GM19035 (cell line): ENCODE measurements around the gene KCNMA1.

Experiments used
- ATAC-seq: cut with Tn5 transposase; IDR thresholded peaks from one replicate; pipeline ENCODE4 v1.9.1; 2021; ENCODE audit not compliant: unreplicated experiment

Gene KCNMA1

GRCh38 chr10:77383861-77384553 is 253.6 kb downstream of the KCNMA1 start:
- ATAC-seq, result no peak

- ATAC-seq, result no peak
These were observed 255.9 kb downstream of the KCNMA1 start for GRCh38 chr10:77381750-77382149.

- ATAC-seq, result no peak
These were observed 256.9 kb downstream of the KCNMA1 start for GRCh38 chr10:77380723-77381122.

GRCh38 chr10:77380191-77380590 is 257.4 kb downstream of the KCNMA1 start:
- no peak for ATAC-seq

GRCh38 chr10:77378366-77379349 is 258.9 kb downstream of the KCNMA1 start:
- ATAC-seq, result no peak

GRCh38 chr10:77377678-77378352 is 259.8 kb downstream of the KCNMA1 start:
- no peak for ATAC-seq

- ATAC-seq, result no peak
These were observed 260.6 kb downstream of the KCNMA1 start for GRCh38 chr10:77377034-77377433.

- ATAC-seq, result no peak
These were observed 263.4 kb downstream of the KCNMA1 start for GRCh38 chr10:77374189-77374656.

- no peak for ATAC-seq
These were observed 265.5 kb downstream of the KCNMA1 start for GRCh38 chr10:77371848-77372799.

- no peak for ATAC-seq
These were observed 266.2 kb downstream of the KCNMA1 start for GRCh38 chr10:77371421-77371820.

- no peak for ATAC-seq
These were observed 269.6 kb downstream of the KCNMA1 start for GRCh38 chr10:77368006-77368405.

GRCh38 chr10:77363210-77363609 is 274.4 kb downstream of the KCNMA1 start:
- ATAC-seq, result no peak

- ATAC-seq, result no peak
These were observed 275.8 kb downstream of the KCNMA1 start for GRCh38 chr10:77361831-77362230.

- no peak for ATAC-seq
These were observed 276.2 kb downstream of the KCNMA1 start for GRCh38 chr10:77361426-77361825.

GRCh38 chr10:77360835-77361234 is 276.8 kb downstream of the KCNMA1 start:
- no peak for ATAC-seq

GRCh38 chr10:77359950-77360520 is 277.6 kb downstream of the KCNMA1 start:
- ATAC-seq, result no peak

- no peak for ATAC-seq
These were observed 278.3 kb downstream of the KCNMA1 start for GRCh38 chr10:77359287-77359691.

- ATAC-seq, result no peak
These were observed 279.0 kb downstream of the KCNMA1 start for GRCh38 chr10:77358656-77359055.

GRCh38 chr10:77357611-77358310 is 279.8 kb downstream of the KCNMA1 start:
- ATAC-seq, result no peak
